Measurements from ENCODE around the gene NR6A1. TPM values are rescaled to one million over a fixed set of nuclear protein-coding genes. Genes with fewer than 3 reads are reported as not detected.

The NR6A1 gene
- total and polyA plus RNA-seq, 5 donors = 0.57 to 1.9 (median 0.91) TPM

DNA sequence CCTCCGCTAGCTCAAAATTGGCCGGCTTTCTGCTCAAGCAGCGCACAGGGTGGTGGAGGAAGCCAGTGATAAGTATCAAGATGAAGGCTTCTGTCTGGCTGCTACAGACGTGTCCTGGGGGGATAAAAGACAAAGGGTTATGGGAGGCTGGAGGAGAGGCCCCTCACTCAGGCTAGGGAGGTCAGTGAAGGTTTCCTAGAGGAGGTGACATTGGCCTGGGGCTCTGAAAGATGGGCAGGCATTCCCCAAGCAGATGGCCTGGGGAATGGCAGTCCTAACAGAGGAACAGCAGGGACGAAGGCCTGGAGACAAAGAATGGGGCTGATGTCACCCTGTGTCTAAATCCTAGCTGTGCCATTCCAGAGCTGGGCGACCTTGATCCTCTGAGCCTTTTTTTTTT lies 38.1 kb upstream of the NR6A1 start:
- no peak for DNase-seq
- intact Hi-C loops (cut with DNase I) = no loop called here

DNA sequence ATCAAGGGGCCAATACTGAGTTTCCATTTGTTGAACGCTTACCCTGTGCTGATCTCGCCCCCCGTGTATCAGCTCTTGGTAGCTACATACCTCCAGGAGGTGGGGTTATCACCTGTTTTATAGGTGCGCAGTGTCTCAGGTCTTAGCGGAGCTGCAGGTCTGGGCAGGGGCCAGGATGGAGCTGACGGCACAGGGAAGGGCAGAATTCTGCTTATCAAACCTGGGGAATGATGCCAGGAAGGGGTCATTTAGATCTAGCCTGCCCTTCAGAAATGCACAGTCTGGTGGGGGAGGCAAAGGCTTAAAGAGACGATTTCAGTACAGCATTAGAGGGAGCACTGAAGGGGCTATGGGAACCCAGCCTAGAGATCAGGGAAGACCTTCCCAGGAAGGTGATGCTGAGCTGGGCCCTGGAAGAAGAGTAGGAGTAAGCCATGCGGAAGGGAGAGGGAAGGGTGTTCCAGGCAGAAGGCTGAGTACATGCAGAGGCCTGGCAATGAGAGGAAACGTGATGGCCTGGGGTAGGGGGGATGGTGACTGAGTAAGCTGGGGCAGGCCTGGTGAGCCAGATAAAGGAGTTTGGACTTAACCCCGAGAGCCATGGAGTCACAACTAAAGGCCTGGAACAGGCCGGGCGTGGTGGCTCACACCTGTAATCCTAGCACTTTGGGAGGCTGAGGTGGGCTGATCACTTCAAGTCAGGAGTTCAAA lies 37.3 kb upstream of the NR6A1 start:
- Histone ChIP-seq H3K4me3 (ENCODE audit: low read length) (no peak overlapping the region), H3K9me3 (ENCODE audit: control insufficient read depth, low read length) (no peaks in the 10 kb centered on the region), H3K4me1 (ENCODE audit: control insufficient read depth, insufficient read depth, low read length) (no peaks in the 10 kb centered on the region), H3K27me3 (ENCODE audit: control insufficient read depth, insufficient read depth) (no peaks in the 10 kb centered on the region), H3K27ac (ENCODE audit: low read length) (no peak overlapping the region)
- 82% methylated on average over 12 of the region's 12 CpGs for WGBS
- intact Hi-C loops (cut with DNase I) = no loop called here
- ATAC-seq (no peak), DNase-seq (no peak)

More for the DNA sequence above, 38.1 kb upstream of the NR6A1 start:
- Histone ChIP-seq H3K27ac (ENCODE audit: low read length) (no peak overlapping the region), H3K27me3 (ENCODE audit: control insufficient read depth, insufficient read depth) (no peaks in the 10 kb centered on the region), H3K9me3 (ENCODE audit: control insufficient read depth, low read length) (no peaks in the 10 kb centered on the region), H3K4me3 (ENCODE audit: low read length) (no peak overlapping the region), H3K4me1 (ENCODE audit: control insufficient read depth, insufficient read depth, low read length) (no peaks in the 10 kb centered on the region)
- WGBS = 84% methylated on average over 6 of the region's 6 CpGs
- ATAC-seq = no peak

- H3K27me3 ChIP-seq (ENCODE audit: control insufficient read depth, insufficient read depth) = no peaks in the 10 kb centered on the region
- intact Hi-C loops (cut with DNase I) = no loop called here
- 67% methylated on average over 4 of the region's 4 CpGs for WGBS
- no peak for ATAC-seq
- no peaks in the 10 kb centered on the region for H3K9me3 ChIP-seq (ENCODE audit: control insufficient read depth, low read length)
- no peaks in the 10 kb centered on the region for H3K4me1 ChIP-seq (ENCODE audit: control insufficient read depth, insufficient read depth, low read length)
- H3K27ac ChIP-seq (ENCODE audit: low read length) = no peak overlapping the region
- H3K4me3 ChIP-seq (ENCODE audit: low read length) = no peak overlapping the region
- no peak for DNase-seq
These were observed 34.1 kb upstream of the NR6A1 start for GRCh38 chr9:124805186-124805585.

DNA sequence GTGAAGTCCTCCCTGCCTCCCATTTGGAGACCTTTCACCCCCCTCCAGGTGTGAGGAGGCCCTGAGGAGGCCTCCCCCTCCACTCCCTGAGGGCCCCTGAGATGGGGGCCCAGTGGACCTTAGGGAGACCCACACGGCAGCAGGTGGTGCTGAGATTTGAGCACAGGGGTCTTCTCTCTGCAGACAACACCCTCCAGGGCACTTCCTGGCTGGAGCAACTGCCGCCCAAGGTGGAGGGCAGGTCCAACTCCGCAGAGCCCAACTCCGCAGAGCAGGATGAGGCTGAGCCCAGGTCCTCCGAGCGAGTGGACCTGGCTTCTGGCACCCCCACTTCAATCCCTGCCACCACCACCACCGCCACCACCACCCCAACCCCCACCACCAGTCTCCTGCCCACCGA lies 32.8 kb upstream of the NR6A1 start:
- Histone ChIP-seq H3K27ac (ENCODE audit: low read length) (no peak overlapping the region), H3K4me1 (ENCODE audit: control insufficient read depth, insufficient read depth, low read length) (no peaks in the 10 kb centered on the region), H3K4me3 (ENCODE audit: low read length) (no peak overlapping the region), H3K9me3 (ENCODE audit: control insufficient read depth, low read length) (no peaks in the 10 kb centered on the region), H3K27me3 (ENCODE audit: control insufficient read depth, insufficient read depth) (no peaks in the 10 kb centered on the region)
- DNase-seq (no peak), ATAC-seq (no peak)
- intact Hi-C loops (cut with DNase I) = no loop called here
- 95% methylated on average over 8 of the region's 8 CpGs for WGBS

DNA sequence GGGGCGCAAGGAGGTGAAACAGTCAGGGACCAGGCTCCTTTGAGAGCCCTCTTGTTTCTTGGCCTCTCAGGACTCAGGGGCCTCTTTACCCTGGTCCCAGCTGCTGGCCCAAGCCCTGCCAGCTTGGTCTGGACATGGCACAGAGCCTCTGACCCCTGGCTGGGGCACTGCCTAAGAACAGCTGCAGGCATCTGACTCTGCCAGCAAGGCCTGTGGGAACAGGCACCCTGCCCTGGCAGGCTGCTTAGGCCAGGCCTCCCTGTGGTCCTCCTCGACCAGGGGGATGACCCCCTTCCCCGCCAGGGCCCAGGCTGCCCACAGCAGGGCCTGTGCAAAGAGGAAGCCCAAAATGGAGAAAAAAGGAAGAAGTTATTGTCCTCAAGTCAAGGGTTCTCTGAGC lies 31.3 kb upstream of the NR6A1 start:
- ATAC-seq = no peak
- no peak overlapping the region for H3K27ac ChIP-seq (ENCODE audit: low read length)
- WGBS = 75% methylated on average over 3 of the region's 3 CpGs
- no peak for DNase-seq
- H3K9me3 ChIP-seq (ENCODE audit: control insufficient read depth, low read length) = no peaks in the 10 kb centered on the region
- H3K4me1 ChIP-seq (ENCODE audit: control insufficient read depth, insufficient read depth, low read length) = peaks cover 3% of the 10 kb centered on the region
- intact Hi-C loops (cut with DNase I) = no loop called here
- H3K4me3 ChIP-seq (ENCODE audit: low read length) = no peak overlapping the region
- H3K27me3 ChIP-seq (ENCODE audit: control insufficient read depth, insufficient read depth) = no peaks in the 10 kb centered on the region

GRCh38 chr9:124801356-124801755 lies 30.2 kb upstream of the NR6A1 start:
- ATAC-seq = no peak
- Histone ChIP-seq H3K4me3 (ENCODE audit: low read length) (no peak overlapping the region), H3K27ac (ENCODE audit: low read length) (no peak overlapping the region), H3K27me3 (ENCODE audit: control insufficient read depth, insufficient read depth) (no peaks in the 10 kb centered on the region), H3K9me3 (ENCODE audit: control insufficient read depth, low read length) (no peaks in the 10 kb centered on the region), H3K4me1 (ENCODE audit: control insufficient read depth, insufficient read depth, low read length) (peaks cover 8% of the 10 kb centered on the region)
- intact Hi-C loops (cut with DNase I) = no loop called here
- DNase-seq = no peak
- WGBS = 96% methylated on average over 6 of the region's 6 CpGs

- peak; percentile 44 to 87 (median 73) for DNase-seq
- H3K27me3 ChIP-seq (ENCODE audit: control insufficient read depth, insufficient read depth) = no peaks in the 10 kb centered on the region
- intact Hi-C loops (cut with DNase I) = no loop called here
- no peak overlapping the region for H3K4me3 ChIP-seq (ENCODE audit: low read length)
- peak; percentile 39 to 47 for ATAC-seq
- 15% methylated on average over 15 of the region's 15 CpGs for WGBS
- no peak overlapping the region for H3K27ac ChIP-seq (ENCODE audit: low read length)
- H3K9me3 ChIP-seq (ENCODE audit: control insufficient read depth, low read length) = no peaks in the 10 kb centered on the region
- H3K4me1 ChIP-seq (ENCODE audit: control insufficient read depth, insufficient read depth, low read length) = peaks cover 8% of the 10 kb centered on the region
These were observed 29.5 kb upstream of the NR6A1 start for GRCh38 chr9:124800306-124801259.

GRCh38 chr9:124799274-124800006 lies 28.3 kb upstream of the NR6A1 start:
- H3K27me3 ChIP-seq (ENCODE audit: control insufficient read depth, insufficient read depth) = no peaks in the 10 kb centered on the region
- no peaks in the 10 kb centered on the region for H3K9me3 ChIP-seq (ENCODE audit: control insufficient read depth, low read length)
- H3K4me1 ChIP-seq (ENCODE audit: control insufficient read depth, insufficient read depth, low read length) = peaks cover 8% of the 10 kb centered on the region
- DNase-seq (no peak), ATAC-seq (no peak)
- H3K4me3 ChIP-seq (ENCODE audit: low read length) = no peak overlapping the region
- H3K27ac ChIP-seq (ENCODE audit: low read length) = no peak overlapping the region
- intact Hi-C loops (cut with DNase I) = no loop called here
- WGBS = 88% methylated on average over 13 of the region's 13 CpGs

DNA sequence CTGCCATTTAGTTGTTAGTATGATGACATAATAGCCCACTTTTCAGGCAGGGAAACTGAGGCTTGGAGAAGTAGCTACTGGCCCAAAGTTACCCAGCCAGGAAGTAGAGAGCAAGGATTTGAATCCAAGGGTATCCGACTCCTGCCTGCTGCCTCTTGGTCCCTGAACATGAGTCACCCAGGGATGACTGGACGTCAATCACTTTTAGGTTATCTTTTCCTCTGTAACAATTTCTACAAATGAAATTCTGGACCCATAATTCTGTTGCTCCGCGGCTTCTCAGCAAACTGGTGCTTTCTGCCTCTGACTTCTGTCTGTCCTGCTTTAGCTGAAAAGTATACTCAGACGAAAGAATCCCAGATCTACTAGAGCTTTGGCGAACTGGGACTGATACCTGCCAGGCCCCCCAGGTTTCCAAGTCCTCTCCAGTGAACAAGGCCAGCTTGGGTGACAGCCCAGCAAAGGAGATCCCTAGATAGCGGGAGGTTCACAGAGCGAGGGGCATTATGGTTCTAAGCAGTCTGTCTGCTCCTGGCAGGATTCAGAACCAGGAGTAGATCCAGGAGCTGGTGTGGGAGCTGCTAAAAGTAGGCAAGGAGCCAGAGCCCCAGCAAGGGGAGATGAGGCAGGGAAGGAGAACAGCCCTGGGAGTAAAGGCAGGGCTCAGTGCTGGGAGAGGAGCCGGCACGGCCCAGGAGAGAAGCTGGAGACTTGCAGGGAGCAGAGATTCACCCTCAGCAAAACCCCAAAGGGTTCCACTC lies 26.4 kb upstream of the NR6A1 start:
- H3K27me3 ChIP-seq (ENCODE audit: control insufficient read depth, insufficient read depth) = no peaks in the 10 kb centered on the region
- WGBS = 29% methylated on average over 10 of the region's 10 CpGs
- H3K27ac ChIP-seq (ENCODE audit: low read length) = no peak overlapping the region
- no peak overlapping the region for H3K4me3 ChIP-seq (ENCODE audit: low read length)
- peak in 1 of 2 donors; percentile 12 for ATAC-seq
- H3K9me3 ChIP-seq (ENCODE audit: control insufficient read depth, low read length) = no peaks in the 10 kb centered on the region
- DNase-seq = no peak
- peaks cover 8% of the 10 kb centered on the region for H3K4me1 ChIP-seq (ENCODE audit: control insufficient read depth, insufficient read depth, low read length)
- intact Hi-C loops (cut with DNase I) = no loop called here

DNA sequence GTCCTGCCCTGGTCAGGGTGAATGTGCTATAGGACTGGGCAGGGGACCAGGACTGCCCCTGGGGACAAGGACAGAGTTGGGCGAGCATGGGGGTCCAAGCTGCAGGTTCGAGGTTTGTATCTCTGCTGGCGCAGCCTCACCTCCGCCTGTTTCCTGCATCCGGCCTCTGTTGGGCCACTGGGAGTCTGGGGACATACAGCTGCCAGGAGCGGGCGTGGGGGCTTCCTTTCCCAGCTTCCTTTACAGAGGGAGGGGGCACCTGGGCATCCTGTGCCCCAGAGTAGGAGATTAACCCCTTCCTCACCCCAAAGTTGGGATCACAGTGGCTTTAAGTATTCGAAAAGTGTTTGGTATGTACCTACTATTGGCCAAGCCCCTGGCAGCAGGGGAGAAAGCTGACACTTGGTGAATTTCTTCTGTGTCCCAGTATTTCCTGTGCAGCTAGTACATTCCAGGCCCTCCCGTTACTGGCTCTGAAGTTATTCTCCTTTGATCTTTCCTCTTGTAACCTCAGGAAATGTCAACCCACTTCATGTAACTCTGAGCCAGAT lies 24.8 kb upstream of the NR6A1 start:
- peak; percentile 42 to 78 (median 75) for DNase-seq
- intact Hi-C loops (cut with DNase I) = no loop called here
- no peaks in the 10 kb centered on the region for H3K9me3 ChIP-seq (ENCODE audit: control insufficient read depth, low read length)
- peak; percentile 20 to 55 for ATAC-seq
- WGBS = 56% methylated on average over 9 of the region's 9 CpGs
- H3K27me3 ChIP-seq (ENCODE audit: control insufficient read depth, insufficient read depth) = no peaks in the 10 kb centered on the region
- H3K4me3 ChIP-seq (ENCODE audit: low read length) = no peak overlapping the region
- H3K27ac ChIP-seq (ENCODE audit: low read length) = peak overlapping the region; percentile 63
- H3K4me1 ChIP-seq (ENCODE audit: control insufficient read depth, insufficient read depth, low read length) = peaks cover 8% of the 10 kb centered on the region

All from right cardiac atrium (tissue), 5 donors.